GM12891 (cell line): ENCODE measurements around the gene BEND4.

ENCODE experiments used
- DNase-seq: peaks from one replicate; pipeline ENCODE4 v3.0.0; 2011; ENCODE audit warnings: low spot score; ENCODE audit not compliant: insufficient read length
- FAIRE-seq: peaks from 2 replicates; lab custom pipeline; 2011; peaks lifted over from hg19 to GRCh38; lab: Jason Lieb, UNC
- PAX5 ChIP-seq: IDR thresholded peaks from 2 replicates; pipeline ENCODE4 v1.6.1; 2011; ENCODE audit warnings: low read length, moderate library complexity, mild to moderate bottlenecking; ENCODE audit not compliant: insufficient read depth, severe bottlenecking
- POLR2A ChIP-seq: IDR thresholded peaks from 2 replicates; pipeline ENCODE4 v1.6.1; 2011; ENCODE audit warnings: low read depth, low read length, control low read depth
- POLR2AphosphoS5 ChIP-seq: IDR thresholded peaks from 2 replicates; pipeline ENCODE4 v1.6.1; 2011; ENCODE audit warnings: low read depth, low read length, control low read depth
- POU2F2 ChIP-seq: IDR thresholded peaks from 2 replicates; pipeline ENCODE4 v1.6.1; 2011; ENCODE audit warnings: low read depth, mild to moderate bottlenecking, control low read depth, low read length, moderate library complexity
- SPI1 ChIP-seq: IDR thresholded peaks from 2 replicates; pipeline ENCODE4 v1.6.1; 2011; ENCODE audit warnings: low read depth, low read length, control low read depth
- TAF1 ChIP-seq: IDR thresholded peaks from 2 replicates; pipeline ENCODE4 v1.6.1; 2011; ENCODE audit warnings: low read depth, low read length, control low read depth

Gene BEND4

DNA sequence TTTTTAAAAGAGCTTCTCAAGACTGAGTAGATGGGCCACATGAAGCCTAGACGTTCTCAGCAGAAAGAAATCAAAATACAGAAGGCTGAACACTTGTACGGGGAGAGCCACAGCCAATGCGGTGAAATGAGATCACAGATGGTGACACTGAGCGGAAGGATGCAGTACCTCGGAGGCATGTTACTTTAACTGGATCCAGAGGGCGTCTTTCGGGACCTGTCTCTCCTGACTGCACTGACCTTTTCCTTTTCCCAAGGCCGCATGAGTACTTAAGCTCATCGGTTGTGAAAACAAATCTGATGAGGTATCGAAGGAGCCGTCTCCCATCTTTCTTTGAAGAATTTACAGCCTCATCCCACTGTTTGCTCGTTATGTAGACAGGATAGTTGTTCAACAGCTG, 32.6 kb downstream of the BEND4 start:
- FAIRE-seq (no peak), DNase-seq (no peak)
- TF ChIP-seq POLR2AphosphoS5 (no peak), TAF1 (no peak), SPI1 (no peak), POU2F2 (no peak)

DNA sequence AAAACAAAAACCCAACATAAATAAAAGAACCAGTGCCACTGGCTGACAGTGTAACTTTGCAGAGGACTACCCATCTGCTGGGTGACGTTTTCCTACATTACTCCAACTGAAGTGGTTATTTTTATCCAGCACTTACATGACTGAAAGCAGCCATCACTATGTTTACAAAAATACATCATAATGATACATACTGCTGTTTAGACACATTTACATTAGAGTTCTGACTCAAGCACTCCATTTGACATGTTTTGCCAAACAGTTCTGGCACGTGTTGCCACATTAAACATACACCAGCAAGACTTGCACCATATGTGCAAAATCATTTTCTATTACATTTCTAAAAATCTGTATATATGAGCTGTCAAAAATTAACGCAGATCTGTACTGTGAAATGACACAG, 39.6 kb downstream of the BEND4 start:
- DNase-seq, result no peak
- TF ChIP-seq POLR2A, result no peak
- no peak for TF ChIP-seq PAX5
- no peak for TF ChIP-seq SPI1
- TF ChIP-seq POU2F2, result no peak
- no peak for TF ChIP-seq POLR2AphosphoS5
- TF ChIP-seq TAF1, result no peak
- FAIRE-seq, result no peak

DNA sequence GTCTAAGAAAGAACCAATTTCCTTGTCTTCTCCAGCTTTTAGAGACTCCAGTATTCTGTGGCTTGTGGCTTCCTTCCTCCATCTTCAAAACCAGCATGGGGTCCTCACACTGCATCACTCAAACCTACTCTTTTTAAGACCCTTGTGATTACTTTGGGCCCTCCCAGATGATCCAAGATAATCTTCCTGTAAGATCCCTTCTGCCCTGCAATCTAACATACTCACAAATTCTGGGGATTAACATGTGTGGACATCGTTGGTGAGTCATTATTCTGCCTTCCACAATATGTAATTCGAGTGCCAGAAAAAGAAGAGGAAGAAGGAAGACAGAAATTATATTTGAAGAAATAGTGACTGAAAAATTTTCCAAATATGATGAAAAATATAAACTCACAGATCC, 47.9 kb downstream of the BEND4 start:
- FAIRE-seq (no peak), DNase-seq (no peak)
- TF ChIP-seq TAF1 (no peak), POLR2AphosphoS5 (no peak), POLR2A (no peak), SPI1 (no peak), POU2F2 (no peak)

DNA sequence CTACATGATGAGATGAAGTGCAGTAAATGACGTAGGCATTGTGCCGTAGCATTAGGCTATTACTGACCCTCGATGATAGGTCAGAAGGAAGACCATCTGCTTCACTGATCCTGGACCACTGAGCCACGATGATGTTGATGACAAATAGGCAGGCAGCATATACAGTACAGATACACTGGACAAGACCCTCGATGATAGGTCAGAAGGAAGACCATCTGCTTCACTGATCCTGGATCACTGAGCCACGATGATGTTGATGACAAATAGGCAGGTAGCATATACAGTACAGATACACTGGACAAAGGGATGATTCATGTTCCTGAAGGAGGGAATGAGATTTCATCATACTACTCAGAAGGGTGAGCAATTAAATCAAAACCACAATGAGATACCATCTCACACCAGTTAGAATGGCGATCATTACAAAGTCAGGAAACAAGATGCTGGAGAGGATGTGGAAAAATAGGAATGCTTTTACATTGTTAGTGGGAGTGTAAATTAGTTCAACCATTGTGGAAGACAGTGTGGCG, 50.9 kb downstream of the BEND4 start:
- peak; percentile 26 for FAIRE-seq
- no peak for DNase-seq

DNA sequence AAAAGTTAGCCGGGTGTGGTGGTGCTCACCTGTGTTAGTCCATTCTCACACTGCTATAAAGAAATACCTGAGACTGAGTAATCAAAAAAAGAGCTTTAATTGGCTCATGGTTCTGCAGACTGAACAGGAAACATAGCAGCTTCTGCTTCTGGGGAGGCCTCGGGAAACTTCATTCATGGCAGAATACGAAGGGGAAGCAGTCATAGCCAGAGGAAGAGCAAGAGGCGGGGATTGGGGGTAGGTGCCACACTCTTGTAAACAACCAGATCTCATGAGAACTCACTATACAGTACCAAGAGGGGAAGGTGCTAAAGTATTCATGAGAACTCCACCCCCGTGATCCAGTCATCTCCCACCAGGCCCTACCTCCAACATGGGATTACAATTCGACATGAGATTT, 64.1 kb downstream of the BEND4 start:
- no peak for TF ChIP-seq TAF1
- FAIRE-seq, result no peak
- no peak for DNase-seq

More for the DNA sequence above, 50.9 kb downstream of the BEND4 start:
- TF ChIP-seq SPI1 (no peak), PAX5 (no peak), POLR2AphosphoS5 (no peak), POU2F2 (no peak), TAF1 (no peak), POLR2A (no peak)

DNA sequence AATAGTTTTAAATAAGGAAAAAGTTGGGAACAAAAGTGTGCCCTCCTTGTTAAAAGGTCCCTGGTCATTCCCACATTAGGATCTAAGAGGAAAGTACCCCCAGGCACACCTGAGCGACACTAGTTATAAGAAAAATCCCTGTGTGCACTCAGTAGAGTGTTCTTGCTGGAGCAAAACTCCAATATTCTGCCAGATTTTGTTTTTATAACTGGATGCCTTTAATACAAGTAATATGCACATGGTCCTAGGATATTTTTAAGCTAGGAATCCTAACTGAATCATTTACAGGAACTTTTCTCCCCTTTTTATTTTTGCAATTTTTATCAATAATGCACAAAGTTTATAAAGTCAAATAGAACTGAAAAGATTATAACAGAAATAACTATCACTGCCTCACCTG, 68.6 kb downstream of the BEND4 start:
- FAIRE-seq, result no peak

DNA sequence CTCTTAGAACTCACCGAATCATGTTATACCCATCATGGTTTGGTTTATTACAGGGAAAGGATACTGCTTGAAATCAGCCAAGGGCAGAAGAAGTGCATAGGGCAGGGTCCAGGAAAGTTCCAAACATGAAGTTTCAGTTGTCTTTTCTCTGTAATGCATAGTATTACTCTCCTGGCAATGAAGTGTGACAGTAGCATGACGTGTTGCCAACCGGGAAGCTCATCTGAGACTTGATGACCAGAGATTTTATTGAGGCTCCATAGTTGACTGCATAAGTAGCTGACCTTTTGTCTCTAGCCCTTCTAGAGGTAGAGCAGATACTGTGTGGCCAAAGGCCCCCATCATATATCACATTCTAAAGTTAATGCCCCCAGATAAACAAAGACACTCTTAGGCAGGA, 72.1 kb downstream of the BEND4 start:
- peak; percentile 23 for FAIRE-seq
- no peak for DNase-seq
- TF ChIP-seq SPI1, result no peak
- no peak for TF ChIP-seq POLR2AphosphoS5
- TF ChIP-seq TAF1, result no peak
- no peak for TF ChIP-seq POLR2A
- TF ChIP-seq POU2F2, result no peak
- no peak for TF ChIP-seq PAX5

More for the DNA sequence above, 68.6 kb downstream of the BEND4 start:
- DNase-seq, result no peak
- TF ChIP-seq SPI1 (no peak), POU2F2 (no peak), POLR2A (no peak), TAF1 (no peak), PAX5 (no peak), POLR2AphosphoS5 (no peak)

DNA sequence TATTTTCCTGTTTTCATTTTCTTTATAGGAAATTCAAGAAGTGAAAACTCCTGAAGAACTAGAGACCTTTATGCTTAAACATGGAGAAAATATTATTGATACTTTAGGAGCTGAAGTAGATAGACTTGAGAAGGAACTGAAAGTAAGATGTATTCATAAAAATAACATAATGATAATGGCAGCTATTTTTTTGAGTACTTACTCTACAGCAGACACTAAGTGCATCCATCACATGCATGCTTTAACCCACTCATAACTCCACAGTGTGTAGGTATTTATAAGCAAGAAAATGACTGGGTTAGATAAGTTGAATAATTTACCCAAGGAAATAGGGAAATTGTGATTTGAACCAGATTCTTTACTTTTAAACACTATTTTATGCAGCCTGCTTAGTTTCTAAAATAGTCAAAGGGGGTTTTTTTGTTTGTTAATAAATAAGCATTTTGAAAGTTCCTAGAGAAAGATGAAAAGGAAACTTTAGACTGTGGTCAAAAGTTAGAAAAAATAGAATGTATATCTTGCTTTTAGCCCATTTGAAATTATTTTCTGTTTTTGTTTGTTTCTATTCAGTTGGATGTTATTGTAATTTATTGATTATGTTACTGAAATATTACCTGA, 74.2 kb downstream of the BEND4 start:
- FAIRE-seq (peak; percentile 48), DNase-seq (peak; percentile 14)
- no peak for TF ChIP-seq POLR2AphosphoS5
- TF ChIP-seq SPI1, result peak; percentile 64; the same call in 1 of the 2 replicates

DNA sequence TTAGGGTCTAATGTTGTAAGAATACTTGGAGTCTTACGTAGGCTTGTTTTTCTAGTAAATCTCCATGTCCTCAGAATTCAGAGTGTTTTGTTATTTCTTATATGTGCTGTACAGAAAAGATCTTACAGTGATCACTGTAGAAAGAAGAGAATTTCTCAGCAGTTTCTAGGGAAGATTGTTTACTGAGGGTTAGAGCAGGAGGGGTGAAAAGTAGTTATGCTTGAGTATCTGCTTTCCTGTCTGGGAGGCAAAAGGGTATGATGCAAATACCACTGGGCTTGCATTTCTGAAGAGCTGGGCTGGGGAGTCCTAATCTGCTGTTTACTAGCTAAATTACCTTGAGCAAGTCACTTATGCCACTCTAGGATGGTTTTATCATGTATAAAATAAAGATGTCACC, 78.2 kb downstream of the BEND4 start:
- FAIRE-seq (no peak), DNase-seq (no peak)
- no peak for TF ChIP-seq POLR2AphosphoS5
- no peak for TF ChIP-seq TAF1
- TF ChIP-seq POLR2A, result no peak
- no peak for TF ChIP-seq SPI1
- no peak for TF ChIP-seq PAX5
- no peak for TF ChIP-seq POU2F2

DNA sequence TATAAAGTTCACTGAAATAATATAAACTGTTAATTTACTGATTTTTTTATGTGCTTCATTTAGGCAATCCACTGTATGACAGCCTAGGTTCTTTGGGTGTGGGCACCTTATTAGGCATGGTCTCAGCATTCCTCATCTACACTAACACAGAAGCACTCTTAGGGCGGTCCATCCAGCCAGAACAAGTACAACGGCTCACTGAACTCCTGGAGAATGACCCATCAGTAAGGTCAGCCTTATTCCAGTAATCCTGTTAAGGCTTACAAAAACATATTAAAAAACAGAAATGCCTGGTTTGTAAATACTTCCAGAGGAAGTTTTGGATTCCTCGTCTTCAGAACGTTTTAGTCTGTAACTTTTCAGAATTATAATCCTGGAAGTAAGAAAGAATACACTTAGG, 82.0 kb downstream of the BEND4 start:
- FAIRE-seq, result no peak
- DNase-seq, result no peak
- TF ChIP-seq POU2F2, result no peak
- no peak for TF ChIP-seq PAX5

DNA sequence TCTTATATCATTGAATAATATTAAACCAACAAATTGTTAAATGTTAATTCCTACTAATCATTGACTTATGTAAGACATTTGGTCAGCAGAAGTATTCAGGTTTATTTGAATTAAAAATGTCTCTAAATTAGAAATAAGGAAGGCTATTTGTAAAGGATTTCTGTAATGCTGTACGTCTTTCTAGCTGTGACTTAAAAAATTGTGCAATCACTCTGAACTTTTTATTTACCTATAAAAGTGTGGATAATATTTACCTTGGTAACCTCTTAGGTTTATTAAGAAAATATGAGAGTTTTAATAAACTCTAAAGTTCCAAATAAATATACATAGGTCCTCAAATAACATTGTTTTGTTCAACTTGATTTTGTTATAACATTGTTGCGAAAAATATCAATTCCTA, 85.2 kb downstream of the BEND4 start:
- TF ChIP-seq POLR2A (no peak), SPI1 (no peak), PAX5 (no peak), POLR2AphosphoS5 (no peak), TAF1 (no peak), POU2F2 (no peak)
- FAIRE-seq (no peak), DNase-seq (no peak)

DNA sequence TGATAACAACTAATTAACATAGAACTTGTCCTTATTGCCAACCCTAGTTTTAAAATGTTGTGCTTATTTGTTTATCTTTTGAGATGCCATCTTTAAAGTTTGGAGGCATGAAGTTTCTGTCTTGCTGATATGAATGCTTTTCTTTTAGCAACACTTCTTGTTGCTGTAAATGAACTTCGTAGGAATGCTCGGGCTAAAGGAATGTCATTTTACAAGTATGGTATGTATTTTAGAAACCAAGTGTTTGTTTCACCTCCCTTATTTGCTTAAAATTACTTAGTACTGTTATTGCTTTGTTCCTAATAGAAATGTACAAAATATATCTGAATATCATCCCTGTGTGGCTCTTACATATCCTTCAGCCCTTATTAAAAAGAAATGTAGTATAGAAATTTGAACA, 86.1 kb downstream of the BEND4 start:
- DNase-seq (no peak), FAIRE-seq (no peak)
- TF ChIP-seq SPI1, result no peak
- TF ChIP-seq POU2F2, result no peak
- TF ChIP-seq POLR2AphosphoS5, result no peak
- TF ChIP-seq POLR2A, result no peak
- no peak for TF ChIP-seq PAX5
- TF ChIP-seq TAF1, result no peak
